Endothelial cell of umbilical vein (primary cell): ENCODE data around the gene HIVEP3.

Experiments
- CTCF ChIP-seq, 2 donors: IDR thresholded peaks; 1 replicate in 1 of 2; 2 replicates in 1 of 2; pipeline ENCODE4 v1.5.1; 2011; ENCODE audit warnings: low read length in 2 of 2, mild to moderate bottlenecking in 2 of 2, moderate library complexity in 2 of 2, control low read depth in 1 of 2, inconsistent platforms in 1 of 2, low read depth in 1 of 2; ENCODE audit not compliant: insufficient read depth in 1 of 2; ENCODE audit errors: extremely low read depth in 1 of 2
- EZH2 ChIP-seq: IDR thresholded peaks from 2 replicates; pipeline ENCODE4 v1.6.1; 2012; ENCODE audit warnings: borderline replicate concordance, low read depth, mild to moderate bottlenecking, moderate library complexity, low read length, inconsistent platforms; ENCODE audit not compliant: severe bottlenecking
- FOS ChIP-seq: IDR thresholded peaks from 2 replicates; pipeline ENCODE4 v1.6.1; 2011; ENCODE audit warnings: mild to moderate bottlenecking, low read length, moderate library complexity, borderline replicate concordance; ENCODE audit not compliant: insufficient read depth
- MAX ChIP-seq: IDR thresholded peaks from 2 replicates; pipeline ENCODE4 v1.6.1; 2011; ENCODE audit not compliant: insufficient read depth, insufficient read length
- POLR2A ChIP-seq: IDR thresholded peaks from 2 replicates; pipeline ENCODE4 v1.6.1; 2012; ENCODE audit warnings: low read depth, mild to moderate bottlenecking, control low read depth, low read length
- POLR2AphosphoS5 ChIP-seq: IDR thresholded peaks from 2 replicates; pipeline ENCODE4 v1.6.1; 2012; ENCODE audit warnings: low read depth, mild to moderate bottlenecking, control low read depth, low read length, moderate library complexity; ENCODE audit not compliant: insufficient read depth

- TF ChIP-seq CTCF (IDR thresholded peaks at IDR 0.05; ENCODE audit: extremely low read depth in 1 of 2, insufficient read depth in 1 of 2, low read depth in 1 of 2, low read length in 2 of 2) (no peak), MAX (no peak), POLR2A (no peak), POLR2AphosphoS5 (no peak), EZH2 (no peak), FOS (no peak)
Measured at GRCh38 chr1:41656825-41657500, 261.8 kb downstream of the HIVEP3 start.
